GM21367 (cell line): ENCODE measurements around the gene MT1B.
"Not testable (repeated sequence)": the region's sequence is repeated elsewhere in the genome, so short reads cannot be mapped to it uniquely, and the experiment has no call there.

Source experiments
- ATAC-seq: cut with Tn5 transposase; IDR thresholded peaks from one replicate; pipeline ENCODE4 v1.9.1; 2021; ENCODE audit not compliant: unreplicated experiment

The MT1B gene

DNA sequence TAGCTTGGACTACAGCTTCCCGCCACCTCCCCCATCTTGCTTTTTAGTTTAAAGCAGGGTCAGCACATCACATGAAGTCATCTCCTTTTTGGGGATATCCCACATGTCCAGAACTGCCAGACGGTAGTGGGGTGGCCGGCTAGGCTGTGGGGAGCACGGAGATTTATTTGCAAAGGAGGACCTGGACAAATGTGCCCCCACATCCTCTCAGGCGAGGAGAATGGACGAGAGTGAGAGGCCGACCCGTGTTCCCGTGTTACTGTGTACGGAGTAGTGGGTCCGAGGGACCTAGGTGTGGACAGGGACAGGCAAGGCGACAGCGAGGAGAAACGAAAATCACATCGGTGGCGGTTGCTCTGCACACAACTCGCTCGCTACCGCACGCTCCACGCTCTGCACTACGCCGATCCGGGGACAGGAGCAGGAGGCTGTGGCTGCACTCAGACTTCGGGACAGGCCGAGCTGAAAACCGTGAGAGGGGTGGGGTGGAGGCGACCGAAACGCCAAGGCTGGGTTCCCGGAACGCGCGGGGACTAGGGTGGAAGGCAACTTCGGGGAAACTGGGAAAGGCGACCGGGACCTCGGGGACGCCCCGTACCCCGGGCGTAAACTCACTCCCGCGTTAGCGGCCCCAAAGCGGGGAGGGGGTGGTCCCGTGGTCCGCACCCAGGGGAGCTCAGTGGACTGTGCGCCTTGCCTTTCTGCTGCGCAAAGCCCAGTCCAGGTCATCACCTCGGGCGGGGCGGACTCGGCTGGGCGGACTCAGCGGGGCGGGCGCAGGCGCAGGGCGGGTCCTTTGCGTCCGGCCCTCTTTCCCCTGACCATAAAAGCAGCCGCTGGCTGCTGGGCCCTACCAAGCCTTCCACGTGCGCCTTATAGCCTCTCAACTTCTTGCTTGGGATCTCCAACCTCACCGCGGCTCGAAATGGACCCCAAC is 13.6 kb upstream of the MT1B start, which contains the start of gene MT1A:
Gene MT1A, plus strand, starts transcription at position 853 of the 937 bp plus-strand sequence. Its CDS starts 73 bp downstream, at position 926.
- no peak for ATAC-seq

DNA sequence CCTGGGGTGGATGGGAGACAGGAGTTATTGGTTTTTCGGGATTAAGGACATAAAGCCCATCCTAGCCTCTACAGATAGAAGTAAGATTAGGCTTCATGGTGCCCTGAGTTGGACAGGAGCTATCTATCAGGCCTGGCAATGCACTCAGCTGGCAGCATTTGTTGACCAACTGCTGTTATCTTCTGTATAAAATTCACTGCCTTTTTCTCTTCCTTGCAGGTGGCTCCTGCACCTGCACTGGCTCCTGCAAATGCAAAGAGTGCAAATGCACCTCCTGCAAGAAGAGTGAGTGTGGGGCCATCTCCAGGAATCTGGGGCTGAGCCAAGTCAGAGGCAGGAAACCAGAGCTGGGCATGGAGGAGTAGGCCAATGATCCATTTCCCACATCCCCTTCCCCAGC is 12.6 kb upstream of the MT1B start:
- ATAC-seq, result no peak

DNA sequence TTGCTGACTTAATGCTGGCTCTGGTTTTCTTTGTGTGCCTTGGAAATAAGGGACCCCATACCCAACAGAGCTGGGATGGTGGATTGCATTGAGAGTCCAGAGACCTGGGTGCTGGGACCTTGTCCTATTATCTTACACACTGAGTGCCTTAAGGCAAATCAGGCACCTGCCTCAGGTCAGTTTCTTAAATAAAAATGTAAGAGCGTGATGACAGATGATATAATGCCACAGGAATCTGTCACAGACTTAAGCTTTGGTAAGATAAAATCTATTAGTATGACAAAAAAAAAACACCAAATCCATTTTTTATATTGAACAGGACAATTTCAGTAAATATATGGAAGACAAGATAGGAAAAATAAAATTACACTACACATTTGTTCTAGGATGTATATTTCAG is 11.6 kb upstream of the MT1B start:
- no peak for ATAC-seq

DNA sequence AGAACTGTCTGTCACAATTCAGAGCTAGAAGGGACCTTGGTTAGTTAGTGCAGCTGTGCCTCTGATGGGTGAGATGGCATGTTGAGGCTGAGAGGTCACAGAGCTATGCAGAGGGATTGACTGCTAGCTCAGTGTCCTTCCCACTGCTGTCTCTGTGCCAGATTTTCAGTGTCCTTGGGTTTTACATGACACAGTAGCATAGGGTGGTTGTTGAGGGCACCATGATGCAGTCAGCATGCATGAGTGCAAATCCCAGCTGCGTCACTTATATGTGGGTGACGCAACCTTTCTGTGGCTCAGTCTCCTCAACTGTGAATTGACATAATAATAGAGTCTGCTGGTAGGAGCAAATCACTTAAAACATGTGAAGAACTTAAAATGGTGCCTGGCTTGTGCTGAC is 10.5 kb upstream of the MT1B start:
- ATAC-seq, result no peak

DNA sequence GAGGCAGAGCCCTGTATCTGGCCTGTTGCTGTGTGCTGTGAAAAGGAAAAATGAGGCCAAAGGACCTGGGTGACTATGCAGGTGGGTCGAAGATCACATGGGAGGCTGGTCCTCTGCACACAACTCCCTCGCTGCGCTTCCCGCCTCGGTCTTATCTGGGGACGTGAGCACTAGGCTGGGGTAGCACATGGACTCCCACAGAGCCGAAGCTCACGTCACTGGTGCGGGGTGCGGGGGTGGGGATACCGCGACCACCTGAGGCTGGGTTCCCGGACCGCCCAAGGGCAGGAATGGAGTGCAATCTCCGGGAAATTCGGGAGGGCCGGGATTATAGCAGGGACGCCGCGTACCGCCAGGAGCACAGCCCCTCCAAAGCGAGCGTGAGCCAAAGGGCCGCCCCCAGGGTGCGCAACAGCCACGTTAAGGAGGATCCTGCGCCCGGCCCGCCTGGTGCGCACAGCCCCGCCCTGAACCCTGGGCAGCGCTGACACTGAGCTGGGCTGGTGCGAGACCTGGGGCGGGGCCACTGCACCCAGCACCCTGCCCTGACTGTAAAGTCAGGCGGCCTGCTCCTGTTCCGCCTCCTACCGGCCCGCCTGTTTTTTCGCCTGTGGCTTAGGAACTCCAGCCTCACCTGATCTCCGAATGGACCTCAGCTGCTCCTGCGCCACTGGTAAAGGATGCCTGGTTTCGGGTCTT is 8.5 kb upstream of the MT1B start:
- ATAC-seq, result peak; percentile 75

DNA sequence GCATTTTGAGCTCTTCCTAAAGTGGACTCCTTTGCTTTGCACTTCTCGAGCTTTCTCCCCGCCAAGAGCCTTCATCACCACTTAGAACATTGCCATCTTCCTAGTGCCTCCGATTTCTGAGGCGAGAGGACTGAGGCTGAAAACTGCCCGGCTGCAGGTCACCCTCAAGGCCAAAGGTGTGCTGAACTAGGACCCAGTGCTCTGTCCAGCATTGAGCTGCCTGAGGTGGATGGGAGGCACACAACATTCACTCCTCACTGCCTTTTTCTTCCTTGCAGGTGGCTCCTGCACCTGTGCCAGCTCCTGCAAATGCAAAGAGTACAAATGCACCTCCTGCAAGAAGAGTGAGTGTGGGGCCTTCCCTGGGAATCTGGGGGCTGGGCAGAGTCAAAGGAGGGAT is 7.9 kb upstream of the MT1B start:
- ATAC-seq, result no peak

DNA sequence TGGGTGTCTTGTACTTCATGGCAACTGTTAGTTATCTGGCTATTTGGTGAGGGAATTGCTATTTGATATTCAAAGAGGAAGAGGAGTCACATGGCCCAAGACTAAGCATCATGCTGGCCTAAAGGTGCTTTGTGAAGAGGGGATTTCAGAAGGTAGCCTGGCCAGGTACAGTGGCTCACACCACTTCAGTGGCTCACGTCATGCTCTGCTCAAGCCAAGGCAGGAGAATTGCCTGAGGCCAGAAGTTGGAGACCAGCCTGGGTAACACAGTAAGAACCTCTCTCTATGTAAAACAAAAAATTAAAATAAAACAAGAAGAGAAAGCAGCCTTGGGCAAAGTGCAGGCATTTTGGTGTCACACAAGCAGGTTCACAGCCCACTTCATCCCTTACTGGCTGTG is 6.4 kb upstream of the MT1B start:
- no peak for ATAC-seq

DNA sequence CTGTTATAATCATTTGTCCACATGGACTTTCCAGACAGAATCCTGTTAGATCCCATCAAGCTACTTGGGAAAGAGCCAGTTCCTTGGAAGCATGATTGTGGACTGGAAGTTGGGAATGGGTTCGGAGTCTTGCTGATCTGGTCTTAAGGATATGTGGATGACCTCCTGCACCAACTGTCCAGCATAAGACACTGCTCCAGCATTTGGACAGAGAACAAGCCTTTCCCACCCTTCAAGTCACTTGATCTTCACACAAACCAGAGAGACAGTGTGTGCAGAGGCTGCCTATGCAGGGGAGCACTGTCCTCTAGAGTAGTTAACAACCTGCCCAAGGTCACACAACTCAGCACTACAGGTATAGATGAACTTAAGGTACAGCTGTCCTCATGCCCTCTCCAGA is 5.8 kb upstream of the MT1B start:
- ATAC-seq, result no peak

DNA sequence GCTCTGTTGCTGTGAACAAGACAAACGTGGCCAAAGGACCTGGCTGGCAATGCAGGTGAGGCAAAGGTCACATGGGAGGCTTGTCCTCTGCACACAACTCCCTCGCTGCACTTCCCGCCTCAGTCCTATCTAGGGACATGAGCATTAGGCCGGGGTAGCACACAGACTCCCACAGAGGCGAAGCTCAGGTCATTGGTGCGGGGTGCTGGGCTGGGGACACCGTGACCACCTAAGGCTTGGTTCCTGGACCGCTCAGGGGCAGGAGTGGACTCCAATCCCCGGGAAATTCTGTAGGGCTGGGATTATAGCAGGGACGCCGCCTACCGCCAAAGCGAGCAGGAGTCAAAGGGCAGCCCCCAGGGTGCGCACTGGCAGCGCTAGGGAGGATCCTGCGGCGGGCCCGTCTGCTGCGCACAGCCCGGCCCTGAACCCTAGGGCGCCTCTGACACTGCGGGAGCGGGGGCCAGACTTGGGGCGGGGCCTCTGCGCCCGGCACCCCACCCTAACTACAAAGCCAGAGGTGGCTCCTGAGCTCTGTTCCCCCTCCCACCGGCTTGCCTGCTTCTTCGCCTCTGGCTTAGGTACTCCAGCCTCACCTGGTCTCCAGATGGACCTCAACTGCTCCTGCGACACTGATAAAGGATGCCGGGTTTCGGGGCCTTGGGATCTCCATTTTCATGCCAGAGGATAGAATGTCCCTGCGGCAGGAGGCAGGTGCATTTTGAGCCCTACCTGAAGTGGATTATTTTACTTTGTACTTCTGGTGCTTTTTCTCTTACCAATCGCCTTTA is 3.9 kb upstream of the MT1B start:
- no peak for ATAC-seq

DNA sequence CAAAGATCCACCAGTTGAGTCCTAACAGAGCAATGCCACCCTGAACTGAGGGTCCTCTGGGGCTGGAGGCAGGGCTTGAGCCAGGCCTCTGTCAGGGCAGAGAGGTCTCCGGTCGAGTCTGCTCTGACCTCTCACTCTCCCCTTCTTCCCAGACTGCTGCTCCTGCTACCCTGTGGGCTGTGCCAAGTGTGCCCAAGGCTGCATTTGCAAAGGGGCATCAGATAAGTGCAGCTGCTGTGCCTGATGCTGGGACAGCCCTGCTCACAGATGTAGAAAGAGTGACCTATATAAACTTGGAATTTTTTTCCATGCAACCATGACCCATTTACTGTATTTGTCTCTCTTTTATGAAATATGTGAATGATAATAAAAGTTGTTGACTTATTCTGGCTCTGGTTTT is 2.4 kb upstream of the MT1B start:
- ATAC-seq, result no peak

DNA sequence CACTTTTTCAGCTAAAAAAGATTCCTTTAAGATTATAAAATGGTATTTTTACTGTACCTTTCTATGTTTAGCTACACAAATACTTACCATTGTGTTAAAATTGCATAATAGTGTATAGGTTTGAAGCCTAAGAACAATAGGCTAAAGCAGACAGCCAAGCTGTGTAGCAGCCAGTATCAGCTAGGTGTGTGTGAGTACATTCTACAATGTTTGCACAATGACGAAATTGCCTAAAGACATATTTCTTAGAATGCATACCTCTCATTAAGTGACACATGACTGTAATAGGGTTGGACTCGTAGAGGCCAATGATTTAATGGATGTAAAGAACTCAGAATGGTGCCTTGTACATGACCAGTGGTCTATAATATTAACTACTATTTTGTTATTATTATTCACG is 1.9 kb upstream of the MT1B start:
- no peak for ATAC-seq

DNA sequence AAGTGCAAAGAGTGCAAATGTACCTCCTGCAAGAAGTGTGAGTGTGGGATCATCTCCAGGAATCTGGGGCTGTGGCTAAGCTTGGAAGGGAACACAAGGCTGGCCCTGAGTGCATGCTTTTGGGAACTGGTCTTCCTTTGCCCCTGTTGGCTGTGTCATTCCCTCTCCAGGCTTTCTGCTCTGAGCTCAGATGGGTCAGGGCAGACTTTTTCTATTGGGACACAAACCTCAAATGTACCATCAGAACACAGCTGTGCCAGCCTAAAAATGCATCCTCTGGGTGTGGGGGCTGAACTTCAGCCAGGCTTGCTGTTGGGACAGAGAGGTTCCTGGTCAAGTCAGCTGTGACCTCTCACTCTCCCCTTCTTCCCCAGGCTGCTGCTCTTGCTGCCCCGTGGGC is 914 bp downstream of the MT1B start:
- no peak for ATAC-seq

DNA sequence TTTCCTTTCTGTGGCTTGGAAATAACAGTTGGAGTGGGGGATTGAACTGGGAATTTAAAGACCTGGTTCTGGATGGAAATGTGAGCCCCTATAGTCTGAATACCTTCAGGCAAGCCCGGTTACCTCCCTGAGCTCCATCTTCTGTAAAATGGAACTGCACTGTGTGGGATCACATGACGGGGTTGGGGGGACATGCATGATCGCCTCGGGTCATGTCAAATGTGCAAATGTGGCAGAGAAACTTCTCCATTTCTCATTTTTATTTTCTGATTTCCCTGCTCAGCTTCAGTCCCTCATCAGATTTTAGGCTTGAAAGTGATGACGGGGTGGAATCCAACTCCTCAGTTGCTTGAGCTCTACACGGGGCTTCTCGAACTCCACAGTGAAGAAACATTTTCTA is 1.5 kb downstream of the MT1B start:
- ATAC-seq, result no peak

DNA sequence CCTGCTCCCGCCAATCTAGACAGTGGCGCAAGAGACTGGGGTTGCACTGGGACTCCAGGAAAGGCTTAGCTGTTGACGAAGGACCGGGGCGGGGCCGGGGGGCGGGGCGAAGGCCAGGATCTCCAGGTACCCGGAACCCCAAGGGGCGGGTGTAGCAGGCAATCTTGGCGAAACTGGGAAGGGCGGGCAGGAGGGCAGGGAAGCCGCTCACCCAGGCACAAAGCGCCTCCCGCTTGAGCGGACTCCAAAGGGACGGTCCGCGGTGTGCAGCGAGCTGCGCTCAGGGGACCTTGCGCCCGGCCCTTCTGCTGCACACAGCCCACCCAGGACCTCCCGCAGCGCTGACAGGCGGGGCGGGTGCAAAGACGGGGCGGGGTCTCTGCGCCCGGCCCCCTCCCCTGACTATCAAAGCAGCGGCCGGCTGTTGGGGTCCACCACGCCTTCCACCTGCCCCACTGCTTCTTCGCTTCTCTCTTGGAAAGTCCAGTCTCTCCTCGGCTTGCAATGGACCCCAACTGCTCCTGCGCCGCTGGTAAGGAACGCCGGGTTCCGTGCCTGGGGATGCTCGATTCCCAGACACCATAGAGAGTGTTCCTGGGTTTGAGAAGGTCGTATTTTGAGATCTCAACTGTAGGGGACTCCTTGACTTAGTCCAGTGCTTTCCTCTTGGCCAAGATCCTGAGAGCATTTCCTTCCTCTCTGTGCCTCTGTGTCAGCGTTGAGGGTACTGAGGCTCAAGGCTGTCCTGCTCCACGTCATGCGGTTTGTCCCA is 6.1 kb downstream of the MT1B start, which contains the start of gene MT1F:
Gene MT1F, plus strand, starts transcription at position 405 of the 772 bp plus-strand sequence. Its CDS starts 100 bp downstream, at position 505.
- ATAC-seq, result no peak

DNA sequence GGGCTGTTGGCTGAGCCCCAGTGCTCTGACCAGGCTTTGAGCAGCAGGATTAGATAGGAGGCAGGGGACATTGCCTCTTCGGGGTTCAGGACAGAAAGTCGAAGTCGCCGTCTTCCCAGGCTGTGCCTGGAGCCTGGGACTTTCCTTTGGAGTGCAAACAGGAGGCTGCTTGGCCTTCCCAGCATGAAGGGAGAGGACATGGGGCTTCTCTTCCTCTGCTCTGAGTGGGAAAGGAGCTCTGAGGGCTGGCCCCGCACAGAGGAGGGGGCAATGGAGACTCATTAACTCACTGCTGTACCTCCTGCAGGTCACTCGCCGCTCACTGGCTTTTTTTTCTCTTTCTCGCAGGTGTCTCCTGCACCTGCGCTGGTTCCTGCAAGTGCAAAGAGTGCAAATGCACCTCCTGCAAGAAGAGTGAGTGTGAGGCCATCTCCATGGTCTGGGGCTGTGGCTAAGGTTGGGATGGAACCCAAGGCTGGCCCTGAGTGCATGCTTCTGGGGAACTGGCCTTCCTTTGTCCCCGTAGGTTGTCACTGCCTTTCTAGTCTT is 6.7 kb downstream of the MT1B start:
- no peak for ATAC-seq

DNA sequence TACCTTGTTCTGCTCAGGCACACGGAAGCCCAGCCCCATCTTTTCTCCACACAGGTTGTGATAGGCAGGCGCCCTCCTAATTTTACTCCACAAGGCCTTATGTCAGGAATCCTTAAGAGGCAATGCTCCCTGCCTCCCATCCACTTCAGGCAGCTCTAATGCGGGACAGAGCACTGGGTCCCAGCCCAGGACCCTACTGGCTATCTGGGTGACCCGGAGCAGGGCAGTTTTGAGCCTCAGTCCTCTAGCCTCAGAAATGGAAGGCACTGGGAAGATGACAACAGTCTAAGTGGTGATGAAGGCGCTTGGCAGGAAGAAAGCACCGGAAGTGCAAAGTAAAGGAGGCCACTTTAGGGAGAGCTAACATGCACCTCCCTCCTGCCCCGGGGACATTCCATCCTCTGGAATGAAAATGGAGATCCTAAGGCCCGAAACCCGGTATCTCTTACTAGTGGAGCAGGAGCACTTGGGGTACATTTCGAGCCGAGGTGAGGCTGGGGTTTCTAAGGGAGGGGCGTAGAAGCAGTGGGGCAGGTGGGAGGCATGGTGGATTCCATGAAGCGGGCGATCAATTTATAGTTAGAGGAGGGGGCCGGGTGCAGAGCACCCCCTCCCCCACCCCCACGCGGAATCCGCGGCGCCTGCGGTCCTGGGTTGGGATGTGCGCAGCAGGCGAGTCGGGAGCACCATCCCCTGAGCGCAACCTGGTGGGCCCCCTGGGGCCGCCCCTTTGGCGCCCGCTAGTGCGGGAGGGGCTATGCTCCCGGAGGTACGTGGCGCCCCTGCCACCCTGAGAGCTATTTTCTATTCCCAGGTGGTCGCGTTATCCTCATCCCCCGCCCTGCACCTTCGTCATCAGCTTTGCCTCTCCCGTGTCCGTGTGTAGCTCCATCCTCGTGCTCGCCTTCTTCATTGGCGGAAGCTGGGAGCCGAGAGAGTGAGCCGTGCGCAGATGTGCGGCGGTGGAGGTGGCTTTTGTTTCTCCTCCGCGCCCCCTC is 11.0 kb downstream of the MT1B start:
- ATAC-seq, result no peak

DNA sequence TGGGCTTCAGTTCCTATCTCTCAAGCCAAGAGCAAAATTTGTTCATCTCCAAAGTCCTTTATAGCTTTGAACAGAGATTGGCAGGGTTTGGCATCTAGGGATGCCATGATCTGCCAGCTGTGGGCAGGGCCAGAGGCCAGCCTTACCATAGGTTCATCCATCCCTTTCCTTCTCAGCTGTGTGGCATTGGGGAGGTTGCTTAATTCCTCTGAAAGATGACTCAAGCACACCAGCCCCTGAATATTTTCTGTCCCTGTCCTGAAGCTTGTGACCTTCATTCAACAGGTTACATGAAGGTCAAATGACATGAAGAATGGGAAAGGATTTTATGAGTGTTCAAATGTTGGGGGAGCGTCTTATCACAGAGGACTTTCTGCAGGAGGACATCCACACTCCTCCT is 12.8 kb downstream of the MT1B start:
- no peak for ATAC-seq

DNA sequence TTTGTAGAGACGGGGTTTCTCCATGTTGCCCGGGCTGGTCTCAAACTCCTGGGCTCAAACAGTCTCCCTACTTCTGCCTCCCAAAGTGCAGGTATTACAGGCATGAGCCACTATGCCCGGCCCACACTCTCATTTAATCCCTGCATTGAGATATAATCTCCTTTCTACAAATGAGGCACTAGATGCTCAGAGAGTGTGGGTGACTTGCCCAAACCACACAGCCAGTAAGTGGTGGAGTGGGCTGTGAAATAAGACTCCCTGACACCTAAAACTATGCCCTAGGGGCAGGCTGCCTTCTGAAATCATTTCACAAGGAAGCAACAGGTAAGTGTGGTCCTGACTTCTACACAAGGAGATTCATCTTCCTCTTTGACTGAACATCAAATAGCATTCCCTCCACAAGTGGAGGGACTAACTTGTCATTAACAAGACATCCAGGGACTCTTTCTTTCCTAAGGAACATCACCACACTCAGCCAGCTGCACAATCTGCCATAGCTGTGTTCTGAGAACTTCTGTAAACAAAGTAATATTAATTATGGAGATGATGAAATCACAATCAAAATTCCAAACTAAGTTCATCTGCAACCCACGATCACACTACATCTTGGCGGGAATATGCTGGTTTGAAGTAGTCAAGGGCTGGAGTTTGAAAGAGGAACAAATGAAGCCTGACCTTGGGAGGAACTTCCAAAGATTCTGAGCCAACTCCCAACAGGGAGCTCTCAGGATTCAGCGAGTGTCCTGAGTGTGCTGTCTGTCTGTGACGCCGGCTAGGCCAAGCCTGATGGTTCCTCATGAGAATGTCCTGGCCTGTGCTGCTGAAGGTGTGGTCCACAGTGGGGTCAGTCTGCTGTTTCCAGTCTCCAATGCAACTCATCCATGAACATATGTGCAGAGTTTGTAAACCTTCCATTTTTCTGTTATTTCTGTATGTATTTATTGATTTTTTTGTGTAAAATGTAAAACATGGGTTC is 13.9 kb downstream of the MT1B start:
- not testable (repeated sequence) for ATAC-seq
